T-helper 9 cell (primary cell): ENCODE data around the gene AREG.

Experiments
- DNase-seq: peaks from one replicate; pipeline ENCODE4 v3.0.0-alpha.2; 2020

Gene AREG

DNA sequence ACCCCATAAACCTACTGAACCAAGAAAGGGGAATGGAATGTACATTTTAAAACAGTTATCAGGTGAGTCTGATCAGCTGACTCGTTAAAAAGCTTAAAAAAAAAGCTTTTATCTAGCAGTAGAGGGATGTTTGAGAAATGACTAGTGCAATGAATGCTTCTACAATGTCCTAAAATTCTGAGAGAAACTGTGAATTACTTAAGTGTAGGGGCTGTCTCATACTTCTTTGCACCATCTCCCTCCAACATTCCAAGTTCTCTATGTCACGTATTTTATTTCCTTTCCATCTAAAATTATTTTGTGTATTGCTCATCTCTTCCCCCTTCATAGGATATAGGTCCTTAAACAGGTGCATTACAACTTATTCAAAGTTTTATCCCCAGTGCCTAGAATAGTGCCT lies 11.9 kb upstream of the AREG start:
- DNase-seq: no peak

DNA sequence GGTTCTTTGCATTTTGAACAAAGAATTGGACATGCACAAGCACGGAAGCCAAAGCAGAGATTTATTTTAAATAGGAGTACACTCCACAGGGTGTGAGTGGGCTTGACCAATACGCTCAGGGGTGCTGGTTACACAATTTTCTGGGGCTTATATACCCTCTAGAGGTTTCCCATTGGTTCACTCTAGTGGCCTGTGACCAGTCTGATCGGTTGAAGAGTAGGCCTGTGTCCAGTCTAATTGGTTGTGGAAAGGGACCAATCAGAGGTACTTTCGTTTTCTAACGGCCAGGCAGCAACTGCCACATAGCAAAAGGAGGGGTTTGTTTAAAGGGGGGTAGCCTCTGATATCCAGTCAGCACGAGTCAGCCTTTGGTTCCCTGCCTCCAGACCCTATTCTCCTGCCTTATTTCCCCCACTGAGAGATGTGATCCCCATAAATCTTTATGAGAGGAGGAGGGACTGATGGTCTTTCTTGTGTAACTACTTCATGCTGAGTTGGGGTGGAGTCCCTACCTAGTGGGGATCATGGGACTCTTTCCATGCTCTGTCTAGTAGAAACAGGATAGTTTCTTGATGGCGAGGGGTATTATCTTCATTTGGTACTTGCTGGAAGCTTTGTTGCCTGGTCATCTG lies 11.3 kb upstream of the AREG start:
- DNase-seq: no peak

DNA sequence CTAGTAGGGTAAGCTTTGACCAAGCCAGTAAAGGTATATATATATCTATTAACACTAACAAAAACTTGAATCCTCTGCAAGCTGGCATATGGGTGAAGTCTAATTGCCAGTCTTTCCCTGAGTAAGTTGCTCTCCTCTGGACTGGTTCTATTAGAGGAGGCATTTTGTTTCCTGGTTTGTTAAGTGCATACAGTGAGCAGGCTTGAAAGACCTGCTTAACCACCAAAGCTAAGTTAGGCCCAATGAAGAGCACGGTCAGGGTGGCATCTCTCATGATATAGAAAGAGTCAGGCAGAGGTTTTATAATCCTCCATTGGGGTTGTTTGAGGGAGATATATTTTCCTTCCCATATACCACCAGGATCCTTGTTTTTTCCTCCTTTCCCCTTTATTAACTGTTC lies 9.6 kb upstream of the AREG start:
- no peak for DNase-seq

DNA sequence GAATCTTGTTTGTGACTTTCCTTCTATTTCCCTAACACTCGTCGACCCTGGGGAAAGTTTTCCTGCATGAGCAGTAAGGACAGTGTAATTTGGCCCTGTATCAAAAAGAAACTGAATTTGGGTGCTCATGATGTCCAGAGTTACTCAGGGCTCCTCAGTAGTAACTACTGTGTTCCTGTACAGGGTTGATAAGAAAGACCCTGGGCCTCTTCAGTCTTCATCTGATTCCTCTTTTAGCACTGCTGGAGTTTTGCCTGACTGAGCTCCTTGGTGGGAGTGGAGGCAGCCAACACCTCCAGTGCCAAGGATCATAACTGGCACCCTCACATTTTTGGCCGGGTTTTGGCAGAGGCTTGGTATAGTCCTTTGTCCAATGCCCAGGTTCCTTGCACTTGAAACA lies 7.1 kb upstream of the AREG start:
- no peak for DNase-seq

DNA sequence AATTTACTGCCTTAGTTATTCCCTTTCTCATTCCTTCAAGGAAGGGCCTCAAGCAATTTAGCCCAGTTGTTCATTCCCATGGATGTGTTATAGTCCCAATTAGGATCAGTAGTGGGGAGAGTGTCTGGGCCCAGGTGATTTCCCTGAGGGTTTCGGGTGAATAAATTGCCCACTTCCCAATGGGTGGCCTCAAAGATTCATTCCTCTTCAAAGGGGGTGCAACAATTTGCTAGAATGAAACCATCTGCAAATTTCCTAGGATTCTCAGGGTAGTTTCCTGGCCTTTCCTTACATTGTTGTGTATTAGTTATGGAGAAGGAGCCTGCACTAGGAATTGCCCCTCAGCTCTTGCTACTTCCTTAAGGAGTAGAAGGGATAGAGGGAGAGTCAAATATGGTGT lies 6.3 kb upstream of the AREG start:
- DNase-seq: no peak

DNA sequence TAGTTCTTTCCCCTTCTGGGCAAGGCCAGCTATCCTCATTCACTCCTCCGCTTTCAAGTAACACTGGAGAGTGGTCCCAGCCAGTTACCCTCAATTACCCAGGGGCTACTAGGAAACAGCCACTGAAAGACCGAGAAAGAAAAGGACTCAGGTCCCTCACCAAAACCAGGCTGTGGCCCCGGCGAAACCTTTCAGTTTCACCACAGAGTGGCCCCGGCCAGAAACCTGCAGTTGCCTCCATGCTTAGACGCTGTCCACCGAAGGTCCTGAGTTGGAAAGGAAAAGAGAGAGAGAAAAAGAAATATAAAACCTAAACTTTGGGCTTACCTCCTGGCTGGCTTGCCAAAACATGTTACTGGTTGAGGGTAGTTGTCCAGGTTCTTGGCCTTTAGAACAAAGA lies 5.0 kb upstream of the AREG start:
- no peak for DNase-seq

DNA sequence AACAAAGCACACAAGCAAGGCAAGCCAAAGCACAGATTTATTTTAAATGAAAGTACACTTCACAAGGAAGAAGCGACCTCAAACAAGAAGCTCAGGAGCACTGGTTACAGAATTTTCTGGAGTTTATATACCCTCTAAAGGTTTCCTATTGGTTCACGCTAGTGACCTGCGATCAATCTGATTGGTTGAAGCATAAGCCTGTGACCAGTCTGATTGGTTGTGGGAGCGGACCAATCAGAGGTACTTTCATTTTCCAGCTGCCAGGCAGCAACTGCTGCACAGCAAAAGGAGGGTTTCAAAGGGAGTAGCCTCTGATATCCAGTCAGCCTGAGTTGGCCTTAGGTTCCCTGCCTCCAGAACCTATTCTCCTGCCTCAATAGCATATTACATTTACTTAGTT lies 4.6 kb upstream of the AREG start:
- no peak for DNase-seq

DNA sequence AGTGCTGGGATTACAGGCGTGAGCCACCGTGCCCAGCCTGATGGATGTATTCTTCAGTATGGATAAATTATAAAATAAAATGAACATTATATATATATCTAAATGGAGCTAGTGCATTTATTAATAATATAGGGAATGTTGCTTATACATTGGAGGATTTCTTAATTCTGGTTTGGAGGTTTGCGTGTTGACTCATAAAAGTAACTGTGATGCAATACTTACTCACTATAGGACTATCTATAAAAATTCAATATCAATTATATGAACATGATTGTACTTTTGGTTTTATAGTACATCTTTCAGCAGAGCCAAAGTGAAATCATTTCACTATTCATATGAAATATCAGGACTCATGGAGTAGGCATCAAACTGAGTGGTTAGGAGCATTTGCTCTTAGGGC lies 3.2 kb upstream of the AREG start:
- DNase-seq: no peak

DNA sequence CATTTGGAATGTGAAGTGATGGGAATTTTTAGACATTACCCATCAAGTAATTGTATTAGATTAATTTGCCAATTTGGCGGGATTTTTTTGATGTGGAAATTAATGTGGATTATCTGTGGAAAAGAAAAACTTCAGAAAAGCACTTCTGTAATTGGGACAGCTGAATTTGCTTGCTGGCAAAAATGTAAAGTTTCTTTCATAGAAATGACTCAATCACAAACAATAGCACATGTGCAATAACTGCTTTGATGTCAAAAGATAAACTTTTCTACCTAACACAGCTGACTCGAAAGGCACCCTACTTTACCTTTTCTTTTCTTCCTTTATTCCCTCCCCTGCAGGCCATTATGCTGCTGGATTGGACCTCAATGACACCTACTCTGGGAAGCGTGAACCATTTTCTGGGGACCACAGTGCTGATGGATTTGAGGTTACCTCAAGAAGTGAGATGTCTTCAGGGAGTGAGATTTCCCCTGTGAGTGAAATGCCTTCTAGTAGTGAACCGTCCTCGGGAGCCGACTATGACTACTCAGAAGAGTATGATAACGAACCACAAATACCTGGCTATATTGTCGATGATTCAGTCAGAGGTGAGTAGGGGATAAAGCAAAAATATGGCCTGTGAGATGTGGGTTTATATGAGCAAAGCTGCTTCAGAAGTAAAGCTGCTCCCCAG lies 1.4 kb downstream of the AREG start:
- no peak for DNase-seq

DNA sequence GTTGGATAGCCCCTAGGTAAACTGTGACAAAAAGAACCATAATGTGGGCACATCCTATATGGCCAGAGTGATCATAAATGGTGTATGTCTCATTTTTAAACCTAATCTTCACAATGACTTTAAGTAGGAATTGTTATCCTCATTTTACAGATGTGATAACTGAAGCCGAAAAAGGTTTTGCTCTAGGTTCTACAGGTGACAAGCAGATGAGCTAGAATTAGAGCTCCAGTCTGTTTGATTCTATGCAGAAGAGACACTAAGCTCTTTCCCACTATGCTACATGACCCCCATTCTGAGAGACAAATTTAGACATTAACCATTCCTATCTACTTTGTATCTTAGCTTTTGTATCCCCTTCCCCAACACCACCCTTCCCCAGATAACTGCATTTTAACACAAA lies 2.0 kb downstream of the AREG start:
- DNase-seq: no peak

DNA sequence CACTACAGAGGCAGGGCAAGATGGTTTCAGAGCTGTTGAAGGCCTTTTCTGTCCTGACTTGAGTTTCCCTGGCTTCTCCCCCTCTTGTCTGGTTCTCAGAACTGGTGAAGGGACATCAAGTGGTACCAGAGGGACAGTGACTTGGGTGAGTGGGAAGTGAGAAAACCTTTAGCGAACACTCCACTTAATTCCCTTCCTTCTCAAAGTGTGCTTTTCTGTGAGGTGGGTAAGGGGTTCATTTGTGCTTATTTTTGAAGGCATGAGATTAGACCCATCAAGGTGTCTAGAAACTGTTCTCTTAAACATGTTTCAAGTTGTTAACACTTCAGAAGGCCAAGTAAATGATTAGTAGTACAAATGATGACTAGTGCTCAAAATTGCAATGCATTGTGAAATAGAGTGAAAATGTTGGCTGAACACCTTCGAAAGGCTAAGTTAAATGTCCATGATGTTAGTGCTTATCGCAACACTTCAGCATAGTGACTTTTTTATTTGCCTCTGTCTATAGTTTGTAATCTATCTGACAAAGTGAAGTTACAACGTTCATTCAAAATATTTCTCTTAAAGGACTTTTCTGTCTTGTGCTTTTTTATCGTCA lies 2.8 kb downstream of the AREG start:
- no peak for DNase-seq

DNA sequence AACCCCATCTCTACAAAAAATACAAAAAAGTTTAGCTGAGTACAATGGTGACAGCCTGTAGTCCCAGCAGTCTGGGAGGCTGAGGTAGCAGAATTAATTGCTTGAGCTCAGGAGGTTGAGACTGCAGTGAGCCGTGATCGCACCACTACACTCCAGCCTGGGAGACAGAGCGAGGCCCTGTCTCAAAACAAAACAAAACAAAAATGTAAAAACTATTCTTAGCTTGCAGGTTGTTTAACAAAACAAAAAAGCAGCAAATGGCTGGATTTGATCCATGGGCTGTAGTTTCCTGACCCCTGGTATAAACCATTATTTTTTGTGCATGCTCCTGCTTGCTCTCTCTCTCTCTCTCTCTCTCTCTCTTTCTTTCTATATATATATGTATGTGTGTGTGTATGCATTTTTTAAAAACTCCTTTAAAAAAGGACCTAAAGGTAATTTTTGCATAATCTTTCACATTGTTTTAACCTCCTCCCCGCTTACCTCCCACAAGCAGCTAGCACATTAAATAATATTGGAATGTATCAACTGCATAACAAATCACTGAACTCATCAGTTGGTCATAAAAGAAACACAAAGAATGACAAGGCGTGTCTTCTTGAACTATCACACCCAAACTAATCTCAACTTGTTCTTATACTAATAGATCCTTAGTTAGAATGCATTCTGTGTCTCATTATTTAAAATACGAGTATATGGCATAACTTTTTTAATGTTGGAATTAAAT lies 4.8 kb downstream of the AREG start:
- no peak for DNase-seq

DNA sequence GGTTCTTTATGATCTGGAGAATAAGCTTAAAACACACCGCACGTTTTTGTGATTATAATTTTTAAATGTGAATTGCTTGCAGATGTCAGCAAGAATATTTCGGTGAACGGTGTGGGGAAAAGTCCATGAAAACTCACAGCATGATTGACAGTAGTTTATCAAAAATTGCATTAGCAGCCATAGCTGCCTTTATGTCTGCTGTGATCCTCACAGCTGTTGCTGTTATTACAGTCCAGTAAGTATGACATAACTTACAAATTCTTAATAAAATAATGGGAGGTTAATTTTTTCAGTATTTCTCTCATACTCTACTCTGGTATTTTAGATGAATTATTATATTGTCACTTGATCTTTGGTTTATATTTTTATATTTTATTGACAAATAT lies 5.4 kb downstream of the AREG start:
- DNase-seq: no peak

DNA sequence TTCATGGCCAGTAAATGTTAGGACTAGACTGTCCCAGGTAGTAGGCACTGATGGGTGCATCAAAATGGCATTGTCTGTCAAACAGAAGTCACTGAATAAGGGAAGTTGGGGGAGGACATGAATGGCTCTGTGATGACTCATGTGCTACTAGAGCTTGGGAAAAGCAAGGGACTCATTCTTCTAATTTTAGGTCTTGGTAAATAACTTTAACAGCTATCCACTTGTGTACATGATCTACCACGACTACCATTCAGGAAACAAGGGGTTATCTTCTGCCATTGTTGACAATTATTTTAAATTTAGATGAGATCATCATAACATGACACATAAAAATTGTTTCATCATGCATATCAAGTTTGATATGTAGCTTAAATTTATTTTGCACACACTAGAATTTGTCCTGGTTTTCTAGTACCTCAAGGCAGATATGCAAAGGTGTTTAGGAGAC lies 6.3 kb downstream of the AREG start:
- DNase-seq: no peak

DNA sequence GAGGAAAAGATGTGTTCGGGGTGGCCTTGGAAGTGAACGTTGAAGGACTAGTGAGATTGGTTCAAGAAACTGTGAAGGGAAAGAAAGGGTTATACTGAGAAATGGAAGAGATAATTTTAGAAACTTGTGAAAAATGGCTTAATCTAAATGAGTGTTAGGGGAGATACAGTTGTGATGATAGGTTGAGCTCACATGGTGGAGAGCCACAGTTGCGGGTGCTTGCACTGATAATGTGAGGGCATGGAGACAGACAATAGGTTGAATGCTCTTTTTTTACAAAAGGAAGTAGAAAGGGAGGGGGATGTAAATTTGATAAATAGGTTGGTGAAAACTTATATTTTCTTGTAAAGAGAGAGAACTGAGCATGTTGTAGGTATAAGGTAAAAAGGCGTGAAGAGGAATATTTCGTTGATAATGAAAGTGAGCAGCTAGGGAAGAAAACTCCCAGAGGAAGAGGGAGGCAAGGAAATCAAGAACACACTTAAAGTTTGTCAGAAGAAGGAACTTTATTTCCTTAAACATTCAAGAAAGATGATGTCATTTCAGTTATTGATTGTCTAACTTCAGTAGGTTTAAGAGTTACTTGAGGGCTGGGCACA lies 8.2 kb downstream of the AREG start:
- no peak for DNase-seq

DNA sequence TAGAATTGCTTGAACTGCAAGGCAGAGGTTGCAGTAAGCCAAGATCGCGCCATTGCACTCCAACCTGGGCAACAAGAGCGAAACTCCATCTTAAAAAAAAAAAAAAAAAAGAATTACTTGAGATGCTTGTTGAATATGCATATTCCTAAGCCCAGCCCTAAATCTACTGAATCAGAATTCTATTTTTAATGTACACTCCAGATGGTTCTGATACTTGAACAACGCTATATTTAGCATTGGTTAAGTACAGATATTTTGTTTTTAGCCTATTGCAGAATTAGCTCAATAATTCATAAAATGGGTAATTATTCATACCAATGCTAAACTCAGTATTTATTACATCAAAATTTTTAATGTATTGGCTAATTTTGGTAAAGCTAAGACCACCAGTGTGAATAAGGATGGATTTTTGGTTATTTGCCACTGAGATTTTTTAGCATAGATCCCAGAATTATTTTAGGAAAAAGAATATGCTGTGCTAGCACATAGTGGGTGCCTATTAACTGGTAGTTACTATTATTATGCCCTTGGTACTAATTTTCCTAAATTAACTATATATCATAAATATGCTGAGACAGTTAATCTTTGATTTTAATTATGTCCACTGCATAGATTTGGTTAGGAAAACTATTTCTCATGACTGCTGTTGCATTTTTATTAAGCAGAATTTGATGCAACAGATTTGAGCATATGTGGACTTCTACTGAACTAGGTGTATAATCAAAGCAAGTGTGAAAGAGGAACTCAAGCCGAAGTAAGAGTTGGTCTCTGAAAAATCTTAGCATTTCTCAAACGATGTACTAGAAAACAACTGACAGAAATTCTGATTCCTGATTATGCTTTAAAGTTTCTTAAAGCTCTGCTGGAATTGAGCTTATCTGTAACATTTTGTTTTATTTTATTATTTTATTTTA lies 9.2 kb downstream of the AREG start:
- DNase-seq: no peak

DNA sequence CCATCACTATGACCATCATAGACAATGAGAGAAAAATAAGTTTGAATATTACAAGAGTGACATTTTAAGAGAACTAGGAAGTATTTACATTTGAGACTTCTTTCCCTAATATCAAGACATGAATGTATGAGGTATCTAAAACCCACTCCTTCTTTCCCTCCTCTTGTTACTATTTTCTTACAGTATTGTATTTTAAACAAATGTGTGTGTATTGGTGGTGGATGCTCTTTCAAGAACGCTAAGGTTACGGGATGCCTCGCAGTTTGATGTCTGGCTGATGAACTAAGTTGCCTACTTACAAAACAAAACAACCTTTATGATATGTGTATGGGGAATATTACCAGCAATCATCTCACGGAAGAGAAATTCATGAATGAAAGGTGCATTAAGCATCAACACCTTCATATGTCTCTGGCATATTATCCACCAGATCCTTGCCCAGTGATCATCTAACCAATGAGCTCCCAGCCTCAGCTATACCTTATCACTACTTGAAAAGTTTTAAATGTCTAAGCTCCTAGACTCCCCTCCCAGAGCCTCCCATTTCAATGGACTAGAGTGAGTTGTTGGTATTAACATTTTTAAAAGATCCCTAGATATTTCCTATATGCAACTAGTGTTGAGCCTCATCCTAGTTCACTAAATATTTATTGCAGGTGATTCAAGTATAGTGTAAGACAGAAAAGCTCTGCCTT lies 10.6 kb downstream of the AREG start:
- no peak for DNase-seq

DNA sequence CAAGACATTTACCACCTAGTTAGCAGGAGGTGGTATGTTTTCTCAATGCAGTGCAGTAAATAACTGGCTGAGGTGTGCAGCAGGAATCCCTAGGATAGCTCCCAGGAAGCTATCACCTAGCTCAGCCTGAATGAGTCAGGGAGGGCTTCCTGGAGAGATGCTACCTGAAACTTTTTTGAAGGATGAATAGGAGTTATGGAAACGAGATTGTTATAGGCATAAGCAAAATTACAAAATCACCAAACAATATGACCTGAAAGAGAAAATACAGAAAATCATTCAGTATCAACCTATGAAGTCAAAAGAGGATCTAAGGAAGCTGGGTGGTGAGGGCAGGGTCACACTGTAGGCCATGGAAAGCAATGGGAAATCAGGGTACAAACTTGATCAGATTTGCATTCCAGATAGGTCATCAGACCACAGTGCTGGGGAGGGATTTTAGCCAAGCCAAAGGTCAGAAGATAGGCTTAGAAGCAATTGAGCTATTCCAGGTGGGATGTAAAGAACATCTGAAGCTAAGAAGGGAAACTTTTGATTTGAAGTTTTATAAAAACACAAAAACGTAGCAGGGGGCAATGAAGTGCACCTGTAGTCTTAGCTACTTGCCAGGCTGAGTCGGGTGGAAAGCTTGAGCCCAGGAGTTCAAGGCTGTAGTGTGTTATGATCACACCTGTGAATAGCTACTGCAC lies 11.3 kb downstream of the AREG start:
- no peak for DNase-seq

DNA sequence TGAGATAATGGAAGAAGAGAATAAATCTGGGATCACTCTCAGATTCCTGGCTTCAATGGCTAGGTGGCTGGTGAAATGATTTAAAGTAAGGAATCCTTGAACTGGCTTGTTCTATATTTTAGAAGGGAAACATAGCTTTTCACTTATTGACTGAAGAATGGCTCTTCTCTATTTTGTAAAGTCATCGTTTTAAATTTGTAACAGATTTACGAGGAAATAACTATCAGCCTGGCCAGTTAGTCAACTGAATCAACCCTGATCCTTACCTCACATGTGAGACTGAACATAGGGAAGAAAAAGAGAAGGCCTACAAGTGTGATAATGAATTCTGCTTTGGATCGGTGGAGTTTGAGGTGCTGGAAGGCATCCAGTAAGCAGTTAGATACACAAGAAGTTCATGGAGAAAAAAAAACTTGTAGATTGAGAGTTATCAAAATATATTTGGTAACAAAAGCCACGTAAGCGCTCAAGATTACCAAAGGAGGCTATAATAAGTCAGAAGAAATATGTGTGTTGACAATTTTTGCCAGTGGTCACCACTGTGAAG lies 12.0 kb downstream of the AREG start:
- DNase-seq: no peak

DNA sequence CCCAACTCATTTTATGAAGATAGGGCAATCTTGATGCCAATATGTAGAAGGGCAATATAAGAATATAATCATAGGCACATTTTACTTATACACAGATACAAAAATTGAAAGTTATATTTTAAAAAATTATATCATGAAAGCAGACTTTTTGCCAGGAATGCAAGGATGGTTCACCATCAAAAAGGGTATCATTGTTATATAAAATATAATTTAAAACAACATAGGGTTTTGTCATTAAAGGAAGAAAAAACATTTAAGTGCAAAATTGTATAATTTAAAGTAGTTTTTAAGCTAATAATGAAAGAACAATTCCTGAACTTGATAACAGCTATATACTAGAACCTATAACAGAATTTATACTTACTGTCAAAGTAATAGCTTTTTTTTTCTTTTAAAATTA lies 15.9 kb downstream of the AREG start:
- DNase-seq: no peak

DNA sequence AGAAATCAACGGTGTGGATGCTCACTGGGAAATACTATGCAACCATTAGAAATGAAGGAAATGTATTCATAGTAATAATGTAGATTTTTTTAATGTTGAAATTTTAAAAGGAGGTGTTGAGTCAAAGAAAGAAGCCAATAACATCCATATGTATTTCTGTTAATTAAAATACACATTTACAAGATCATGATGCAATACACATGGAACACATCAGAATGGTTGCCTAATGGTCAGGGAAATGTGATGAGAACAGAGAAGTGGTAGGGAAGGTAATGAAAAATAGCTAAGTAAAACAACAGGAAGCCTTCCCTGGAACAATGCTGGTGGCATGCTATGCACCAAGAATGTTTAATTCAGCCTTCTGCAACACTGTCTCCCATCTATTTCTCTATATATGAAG lies 18.2 kb downstream of the AREG start:
- no peak for DNase-seq
